ENCODE data around the gene EXD1. TPM values are rescaled to one million over a fixed set of nuclear protein-coding genes. Genes with fewer than 3 reads are reported as not detected.

The EXD1 gene
- total RNA-seq, 2 donors from 2014 or later = 0.26 TPM; not detected in 1

DNA sequence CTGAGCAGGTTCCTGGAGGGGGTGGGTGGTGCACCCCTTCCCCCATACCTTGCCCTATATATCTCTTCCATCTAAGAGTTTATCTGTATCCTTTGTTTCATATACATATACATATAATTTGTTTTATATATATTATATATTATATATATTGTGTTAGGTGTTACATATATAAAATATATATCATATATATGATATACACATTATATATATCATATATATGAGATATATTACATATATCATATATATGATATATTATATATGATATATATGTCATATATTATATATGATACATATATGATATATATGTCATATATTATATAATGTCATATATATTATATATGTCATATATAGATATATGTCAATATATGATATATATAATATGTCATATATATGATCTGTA is 31.1 kb downstream of the EXD1 start:
- Histone ChIP-seq H3K27me3 (ENCODE audit: control insufficient read depth, insufficient read depth, low read length, poor library complexity, severe bottlenecking) (no peaks in the 10 kb centered on the region), H3K36me3 (ENCODE audit: control insufficient read depth, insufficient read depth, low read length) (no peaks in the 10 kb centered on the region), H3K4me3 (ENCODE audit: low read length) (no peak overlapping the region), H3K4me1 (ENCODE audit: control insufficient read depth, insufficient read depth, low read length) (no peaks in the 10 kb centered on the region), H3K9me3 (ENCODE audit: control insufficient read depth, low read length) (no peaks in the 10 kb centered on the region), H3K9ac (ENCODE audit: extremely low read depth, low read length, poor library complexity, severe bottlenecking) (no peak overlapping the region), H3K27ac (ENCODE audit: low read depth, low read length) (no peak overlapping the region)
- Mint-ChIP-seq H3K27me3 (ENCODE audit: insufficient read depth) (no peaks in the 10 kb centered on the region), H3K4me1 (no peaks in the 10 kb centered on the region), H3K4me3 (no peak overlapping the region), H3K9me3 (no peaks in the 10 kb centered on the region), H3K27ac (no peak overlapping the region), H3K36me3 (ENCODE audit: low read depth) (no peaks in the 10 kb centered on the region)
- TF ChIP-seq, protein P1, sequence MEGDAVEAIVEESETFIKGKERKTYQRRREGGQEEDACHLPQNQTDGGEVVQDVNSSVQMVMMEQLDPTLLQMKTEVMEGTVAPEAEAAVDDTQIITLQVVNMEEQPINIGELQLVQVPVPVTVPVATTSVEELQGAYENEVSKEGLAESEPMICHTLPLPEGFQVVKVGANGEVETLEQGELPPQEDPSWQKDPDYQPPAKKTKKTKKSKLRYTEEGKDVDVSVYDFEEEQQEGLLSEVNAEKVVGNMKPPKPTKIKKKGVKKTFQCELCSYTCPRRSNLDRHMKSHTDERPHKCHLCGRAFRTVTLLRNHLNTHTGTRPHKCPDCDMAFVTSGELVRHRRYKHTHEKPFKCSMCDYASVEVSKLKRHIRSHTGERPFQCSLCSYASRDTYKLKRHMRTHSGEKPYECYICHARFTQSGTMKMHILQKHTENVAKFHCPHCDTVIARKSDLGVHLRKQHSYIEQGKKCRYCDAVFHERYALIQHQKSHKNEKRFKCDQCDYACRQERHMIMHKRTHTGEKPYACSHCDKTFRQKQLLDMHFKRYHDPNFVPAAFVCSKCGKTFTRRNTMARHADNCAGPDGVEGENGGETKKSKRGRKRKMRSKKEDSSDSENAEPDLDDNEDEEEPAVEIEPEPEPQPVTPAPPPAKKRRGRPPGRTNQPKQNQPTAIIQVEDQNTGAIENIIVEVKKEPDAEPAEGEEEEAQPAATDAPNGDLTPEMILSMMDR (conservative IDR thresholded peaks at IDR 0.05) = no peak
- no peak for DNase-seq

DNA sequence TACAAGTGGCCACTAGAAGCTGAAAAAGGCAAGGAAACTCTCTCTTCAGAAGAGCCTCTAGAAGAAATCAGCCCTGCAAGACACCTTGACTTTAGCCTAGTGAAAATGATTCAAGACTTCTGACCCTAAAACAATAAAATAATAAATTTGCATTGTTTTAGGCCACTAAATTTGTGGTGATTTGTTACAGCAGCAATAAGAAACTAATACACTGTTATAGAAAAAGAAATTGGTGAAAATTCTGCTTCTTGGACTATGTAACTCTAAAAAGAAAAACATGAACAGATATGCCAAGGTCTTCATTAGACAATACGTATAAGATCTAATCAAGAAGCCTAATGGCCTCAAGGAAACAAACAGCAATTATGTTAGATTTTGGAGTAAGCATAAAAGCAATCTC is 36.1 kb downstream of the EXD1 start:
- Histone ChIP-seq H3K4me1 (ENCODE audit: control insufficient read depth, insufficient read depth, low read length) (no peaks in the 10 kb centered on the region), H3K27ac (ENCODE audit: low read depth, low read length) (no peak overlapping the region), H3K4me3 (ENCODE audit: low read length) (no peak overlapping the region), H3K36me3 (ENCODE audit: control insufficient read depth, insufficient read depth, low read length) (no peaks in the 10 kb centered on the region), H3K27me3 (ENCODE audit: control insufficient read depth, insufficient read depth, low read length, poor library complexity, severe bottlenecking) (no peaks in the 10 kb centered on the region), H3K9me3 (ENCODE audit: control insufficient read depth, low read length) (no peaks in the 10 kb centered on the region), H3K9ac (ENCODE audit: extremely low read depth, low read length, poor library complexity, severe bottlenecking) (no peak overlapping the region)
- 81 to 100% methylated on average over 1 of the region's 1 CpG for WGBS, 2 experiments (ENCODE audit: insufficient coverage in 1 of 2, insufficient read length in 1 of 2)
- H3K36me3 Mint-ChIP-seq (ENCODE audit: low read depth) = no peaks in the 10 kb centered on the region
- DNase-seq = no peak
- TF ChIP-seq, protein P1 (conservative IDR thresholded peaks at IDR 0.05) = no peak
- H3K27ac Mint-ChIP-seq = no peak overlapping the region
- H3K27me3 Mint-ChIP-seq (ENCODE audit: insufficient read depth) = no peaks in the 10 kb centered on the region
- no peaks in the 10 kb centered on the region for H3K4me1 Mint-ChIP-seq
- no peak overlapping the region for H3K4me3 Mint-ChIP-seq
- H3K9me3 Mint-ChIP-seq = peaks cover 8% of the 10 kb centered on the region

DNA sequence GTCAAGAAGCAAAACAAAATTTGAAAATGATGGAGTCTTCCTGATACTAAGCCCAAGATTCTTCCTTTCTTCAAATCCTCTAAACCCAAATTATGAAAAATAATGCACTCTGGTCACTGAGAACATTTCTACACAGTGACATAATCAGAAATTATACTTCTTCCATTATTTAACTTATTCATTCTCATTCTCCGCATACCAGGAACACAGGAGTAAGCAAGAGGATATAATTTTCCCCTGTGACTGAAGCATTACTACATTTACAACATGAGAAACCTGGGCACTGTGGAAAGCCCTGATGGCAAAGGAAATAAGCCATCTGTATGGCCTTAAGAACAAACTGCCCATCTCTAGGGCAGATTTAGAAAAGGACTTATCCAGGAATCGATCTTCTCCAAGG is 47.0 kb downstream of the EXD1 start:
- H3K4me1 Mint-ChIP-seq = peaks cover 17% of the 10 kb centered on the region
- Histone ChIP-seq H3K27ac (ENCODE audit: low read depth, low read length) (no peak overlapping the region), H3K4me3 (ENCODE audit: low read length) (no peak overlapping the region), H3K27me3 (ENCODE audit: control insufficient read depth, insufficient read depth, low read length, poor library complexity, severe bottlenecking) (no peaks in the 10 kb centered on the region), H3K9ac (ENCODE audit: extremely low read depth, low read length, poor library complexity, severe bottlenecking) (no peak overlapping the region), H3K9me3 (ENCODE audit: control insufficient read depth, low read length) (no peaks in the 10 kb centered on the region), H3K36me3 (ENCODE audit: control insufficient read depth, insufficient read depth, low read length) (no peaks in the 10 kb centered on the region), H3K4me1 (ENCODE audit: control insufficient read depth, insufficient read depth, low read length) (no peaks in the 10 kb centered on the region)
- no peak overlapping the region for H3K27ac Mint-ChIP-seq
- TF ChIP-seq, protein P1 (conservative IDR thresholded peaks at IDR 0.05) = no peak
- no peak for DNase-seq
- 93 to 100% methylated on average over 1 to 2 of the region's 2 CpGs for WGBS, 2 experiments (ENCODE audit: insufficient coverage in 1 of 2, insufficient read length in 1 of 2)
- no peaks in the 10 kb centered on the region for H3K9me3 Mint-ChIP-seq
- H3K36me3 Mint-ChIP-seq (ENCODE audit: low read depth) = no peaks in the 10 kb centered on the region
- no peak overlapping the region for H3K4me3 Mint-ChIP-seq
- no peaks in the 10 kb centered on the region for H3K27me3 Mint-ChIP-seq (ENCODE audit: insufficient read depth)
